Measurements from ENCODE around the gene CDK5RAP2. TPM values are rescaled to one million over a fixed set of nuclear protein-coding genes. Genes with fewer than 3 reads are reported as not detected.

Gene CDK5RAP2
- polyA plus RNA-seq, 1 experiment: 30.3 TPM

DNA sequence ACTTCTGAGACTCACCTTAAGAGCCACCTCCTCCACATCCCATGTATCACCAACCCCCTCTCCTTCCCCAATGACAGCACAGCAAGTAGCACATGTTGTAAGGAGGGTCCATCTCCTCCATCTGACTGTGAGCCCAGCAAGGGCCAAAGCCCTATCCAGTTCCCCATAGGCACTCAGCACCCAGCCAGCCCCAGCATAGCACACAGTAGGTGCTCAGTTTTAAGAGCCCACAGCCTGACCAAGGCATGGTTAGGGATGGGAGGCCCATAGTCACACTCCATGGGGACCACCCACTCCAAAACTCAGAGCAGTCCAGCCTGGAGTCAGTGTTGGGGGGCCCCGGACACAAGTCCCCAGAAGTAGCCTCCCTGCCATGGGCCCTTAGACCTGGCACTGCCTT, 205.7 kb downstream of the CDK5RAP2 start:
- Histone ChIP-seq H3K27ac (ENCODE audit: low read depth, low read length) (no peak overlapping the region), H3K4me3 (ENCODE audit: low read depth, low read length) (no peak overlapping the region), H3K9me3 (ENCODE audit: control insufficient read depth, insufficient read depth, low read length) (peaks cover under 1% of the 10 kb centered on the region), H3K27me3 (ENCODE audit: control insufficient read depth, insufficient read depth, low read length) (peaks cover 6% of the 10 kb centered on the region)
- ChIA-PET POLR2A (no interaction called here), CTCF (interaction anchor here (0.6 kb wide), 1 partner anchor 53 kb away, joined by 3 read pairs; no protein-coding TSS in a partner anchor)
- no peak for TF ChIP-seq CTCF (IDR thresholded peaks at IDR 0.05; ENCODE audit: low read depth, low read length)
- DNase-seq (ENCODE audit: low read depth, low spot score): no peak

DNA sequence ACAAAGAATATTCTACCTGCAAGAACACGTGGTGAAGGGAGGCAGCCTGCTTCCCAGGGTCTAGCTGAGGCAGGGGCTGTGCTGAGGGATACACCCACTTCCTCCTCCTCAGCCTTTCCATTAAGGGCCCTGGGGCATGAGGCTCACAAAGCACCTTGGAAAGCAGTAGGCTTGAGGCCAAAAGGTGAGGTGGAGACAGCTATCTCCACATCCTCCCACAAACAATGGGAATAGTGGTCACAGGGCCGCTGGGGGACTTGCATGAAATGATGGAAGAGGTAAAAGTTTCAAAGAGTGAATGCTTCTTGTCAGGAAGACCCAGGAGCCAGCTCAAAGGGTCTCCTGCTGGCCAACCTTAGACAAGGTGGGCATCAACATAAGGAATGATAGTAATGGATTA, 207.9 kb downstream of the CDK5RAP2 start:
- no peak for TF ChIP-seq CTCF (IDR thresholded peaks at IDR 0.05; ENCODE audit: low read depth, low read length)
- peaks cover 3% of the 10 kb centered on the region for H3K9me3 ChIP-seq (ENCODE audit: control insufficient read depth, insufficient read depth, low read length)
- ChIA-PET POLR2A (no interaction called here), CTCF (interaction anchor here (3.0 kb wide), 1 partner anchor 105 kb away, joined by 15 read pairs; no protein-coding TSS in a partner anchor)
- peaks cover 6% of the 10 kb centered on the region for H3K27me3 ChIP-seq (ENCODE audit: control insufficient read depth, insufficient read depth, low read length)
- no peak overlapping the region for H3K4me3 ChIP-seq (ENCODE audit: low read depth, low read length)
- H3K27ac ChIP-seq (ENCODE audit: low read depth, low read length): no peak overlapping the region
- DNase-seq (ENCODE audit: low read depth, low spot score): no peak

DNA sequence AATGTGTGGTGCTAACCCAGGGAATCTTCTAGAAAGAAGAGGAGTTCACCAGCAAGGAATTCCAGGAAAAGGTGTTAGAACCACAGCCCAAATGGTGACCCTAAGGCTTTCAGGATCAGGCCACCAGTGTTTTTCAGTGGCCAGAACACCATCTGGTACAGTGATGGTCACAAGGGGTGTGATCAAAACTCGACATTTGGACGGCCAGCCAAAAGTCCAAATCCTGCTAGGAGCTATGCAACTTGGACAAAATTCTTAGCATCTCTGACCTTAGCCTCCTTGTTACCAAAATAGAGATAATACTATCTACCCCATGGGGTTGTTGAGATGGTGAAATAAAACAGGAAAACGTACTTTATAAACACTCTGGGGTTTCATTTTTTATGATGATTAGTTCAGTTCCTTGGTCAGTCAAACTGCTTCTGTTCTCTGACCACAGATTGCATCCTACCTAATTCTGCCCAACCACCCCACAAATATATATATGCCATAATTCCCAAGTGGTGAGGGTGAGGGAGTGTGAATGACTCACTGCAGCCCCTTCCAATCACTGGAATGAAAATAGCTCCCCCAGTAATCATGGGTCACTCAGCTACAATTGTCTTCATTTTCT, 210.3 kb downstream of the CDK5RAP2 start:
- TF ChIP-seq CTCF (IDR thresholded peaks at IDR 0.05; ENCODE audit: low read depth, low read length): no peak
- Histone ChIP-seq H3K27ac (ENCODE audit: low read depth, low read length) (peak overlapping the region; percentile 0), H3K9me3 (ENCODE audit: control insufficient read depth, insufficient read depth, low read length) (peaks cover 3% of the 10 kb centered on the region; the same call in 1 of the 2 replicates), H3K4me3 (ENCODE audit: low read depth, low read length) (no peak overlapping the region), H3K27me3 (ENCODE audit: control insufficient read depth, insufficient read depth, low read length) (peaks cover 6% of the 10 kb centered on the region)
- no peak for DNase-seq (ENCODE audit: low read depth, low spot score)
- CTCF ChIA-PET: interaction anchor here (3.0 kb wide), 1 partner anchor 108 kb away, joined by 15 read pairs; no protein-coding TSS in a partner anchor
- POLR2A ChIA-PET: no interaction called here

DNA sequence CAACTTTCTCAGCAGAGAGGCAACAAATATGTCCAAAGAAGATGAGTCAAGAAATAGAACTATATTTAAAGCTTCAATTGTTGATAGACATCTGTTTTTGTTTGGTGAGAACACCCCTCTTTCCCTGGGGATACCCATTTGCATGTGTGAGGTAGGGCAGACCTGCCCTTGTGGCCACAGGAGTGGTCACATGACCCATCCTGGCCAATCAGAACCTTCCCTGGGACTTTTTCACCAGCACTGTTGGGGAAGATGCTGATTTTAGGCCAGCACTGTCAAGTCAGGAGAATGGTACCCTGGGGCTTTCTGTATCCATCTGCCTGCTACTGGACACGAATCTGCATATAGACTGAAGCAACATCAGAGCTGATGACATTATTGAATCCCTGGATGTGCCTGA, 211.2 kb downstream of the CDK5RAP2 start:
- no peak for TF ChIP-seq CTCF (IDR thresholded peaks at IDR 0.05; ENCODE audit: low read depth, low read length)
- POLR2A ChIA-PET: no interaction called here
- H3K27me3 ChIP-seq (ENCODE audit: control insufficient read depth, insufficient read depth, low read length): peaks cover 3% of the 10 kb centered on the region
- peaks cover 3% of the 10 kb centered on the region; the same call in 1 of the 2 replicates for H3K9me3 ChIP-seq (ENCODE audit: control insufficient read depth, insufficient read depth, low read length)
- no peak overlapping the region for H3K4me3 ChIP-seq (ENCODE audit: low read depth, low read length)
- CTCF ChIA-PET: interaction anchor here (2.7 to 3.0 kb wide), 3 partner anchors 9 to 109 kb away, joined by 8 to 23 read pairs (median 15); no protein-coding TSS in a partner anchor
- no peak overlapping the region for H3K27ac ChIP-seq (ENCODE audit: low read depth, low read length)
- no peak for DNase-seq (ENCODE audit: low read depth, low spot score)

DNA sequence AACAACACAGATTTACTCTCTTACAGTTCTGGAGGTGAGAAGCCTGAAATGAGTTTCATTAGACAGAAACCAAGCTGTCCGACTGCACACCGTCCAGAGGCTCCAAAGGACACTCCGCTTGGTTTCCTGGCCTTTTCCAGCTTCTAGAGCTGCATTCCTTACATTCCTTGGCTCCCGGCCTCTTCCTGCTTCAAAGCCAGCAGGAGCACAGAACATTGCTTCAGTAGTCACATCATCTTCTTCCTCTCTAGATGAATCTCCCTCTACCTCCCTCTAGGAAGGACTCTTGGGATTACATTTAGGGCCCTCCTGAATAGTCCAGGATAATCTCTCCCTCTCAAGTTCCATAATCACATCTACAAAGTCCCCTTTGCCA, 213.3 kb downstream of the CDK5RAP2 start:
- peak; percentile 69 for TF ChIP-seq CTCF (IDR thresholded peaks at IDR 0.05; ENCODE audit: low read depth, low read length)
- ChIA-PET CTCF (interaction anchor here (0.7 to 3.0 kb wide), 10 partner anchors 11 to 919 kb away, joined by 3 to 23 read pairs (median 5); no protein-coding TSS in a partner anchor), POLR2A (no interaction called here)
- no peak overlapping the region for H3K4me3 ChIP-seq (ENCODE audit: low read depth, low read length)
- peak; percentile 75 for DNase-seq (ENCODE audit: low read depth, low spot score)
- H3K9me3 ChIP-seq (ENCODE audit: control insufficient read depth, insufficient read depth, low read length): peaks cover 3% of the 10 kb centered on the region; the same call in 1 of the 2 replicates
- peak overlapping the region; percentile 39 for H3K27ac ChIP-seq (ENCODE audit: low read depth, low read length)
- H3K27me3 ChIP-seq (ENCODE audit: control insufficient read depth, insufficient read depth, low read length): peaks cover under 1% of the 10 kb centered on the region

Measured in AG04450 (cell line).